Transverse colon (tissue), 4 donors: ENCODE measurements around the gene TRIM37. TPM values are rescaled to one million over a fixed set of nuclear protein-coding genes. Genes with fewer than 3 reads are reported as not detected.

Source experiments
- DNase-seq: peaks from one replicate; pipeline ENCODE4 v3.0.0-alpha.2; 2019
- H3K27ac ChIP-seq, 4 donors: fragments of 200-600 bp; sonication (generic); 2 replicates each; pipeline ENCODE4 v1.5.1; 2016 to 2018; ENCODE audit warnings: inconsistent platforms in 4 of 4
- H3K27me3 ChIP-seq: fragments of 200-600 bp; sonication (generic); 2 replicates; pipeline ENCODE4 v1.5.1; 2017; ENCODE audit warnings: inconsistent platforms
- H3K36me3 ChIP-seq, 4 donors: fragments of 200-600 bp; sonication (generic); 2 replicates each; pipeline ENCODE4 v1.5.1; 2017 to 2019; ENCODE audit warnings: inconsistent platforms in 4 of 4
- H3K4me1 ChIP-seq, 4 donors: fragments of 200-600 bp; sonication (generic); 2 replicates each; pipeline ENCODE4 v1.5.1; 2017 to 2020; ENCODE audit warnings: inconsistent platforms in 4 of 4
- H3K4me3 ChIP-seq, 4 donors: fragments of 200-600 bp; sonication (generic); 1 replicate in 1 of 4; 2 replicates in 3 of 4; pipeline versions ENCODE4 v1.5.1 to v1.6.1; 2017 to 2019; ENCODE audit warnings: inconsistent platforms in 4 of 4
- H3K9me3 ChIP-seq, 2 donors: fragments of 200-600 bp; sonication (generic); 2 replicates each; pipeline ENCODE4 v1.5.1; 2017 to 2019; ENCODE audit warnings: inconsistent platforms in 2 of 2
- CTCF ChIP-seq, 5 experiments: fragments of 200-600 bp in 3 of 5; fragments of 450-650 bp in 2 of 5; sonication (generic) in 3 of 5; IDR thresholded peaks; 1 replicate in 2 of 5; 2 replicates in 3 of 5; pipeline ENCODE4 v1.5.1; 2016 to 2017; ENCODE audit warnings: antibody characterized with exemption in 5 of 5, inconsistent platforms in 3 of 5, mild to moderate bottlenecking in 2 of 5, moderate library complexity in 1 of 5
- EP300 ChIP-seq: sonication (generic); formaldehyde crosslinking; IDR thresholded peaks from one replicate; pipeline ENCODE4 v1.6.1; 2017; ENCODE audit warnings: antibody characterized with exemption, low read depth
- POLR2A ChIP-seq: fragments of 450-650 bp; IDR thresholded peaks from one replicate; pipeline ENCODE4 v1.6.1; 2016; ENCODE audit warnings: antibody characterized with exemption, mild to moderate bottlenecking, moderate library complexity
- POLR2AphosphoS5 ChIP-seq, 3 donors: sonication (generic); formaldehyde crosslinking; IDR thresholded peaks; one replicate each; pipeline ENCODE4 v1.6.1; 2016; ENCODE audit warnings: antibody characterized with exemption in 3 of 3
- WGBS, 2 donors: methylation state at CpG; one replicate each; pipeline ENCODE4 v1.1.5; 2018; ENCODE audit warnings: low coverage in 1 of 2; 5-methylcytosine and 5-hydroxymethylcytosine counted together
- in situ Hi-C, 4 donors: fragments of 200-750 bp; cut with MboI; loops; one replicate each; pipeline versions ENCODE4 v1.15.0 to v1.15.1; 2017; ENCODE audit warnings: low sequenced_read_pairs in 3 of 4, low pct_ligation_motif_present in 1 of 4, low pct_unique_long_range_greater_than_20kb in 1 of 4
- intact Hi-C: fragments of 100-400 bp; cut with DNase I; formaldehyde crosslinking; loops from one replicate; pipeline ENCODE4 v1.15.1; 2023; ENCODE audit warnings: low total_unique reads
- total RNA-seq, 4 donors: library from RNA; depleted of rRNA; stranded (reverse); fragments of >200 nt; gene quantifications; one replicate each; pipeline ENCODE4 v1.1.0, GENCODE V29; 2016

The TRIM37 gene
- total RNA-seq, 4 donors from 2014 or later, result 2.2 to 18.3 (median 14.7) TPM

GRCh38 chr17:59000022-59000421, 106.7 kb downstream of the TRIM37 start:
- in situ Hi-C loops (loop anchor here in 3 of 4 donors (10.0 kb wide), 5 partner anchors 285 to 475 kb away; no protein-coding TSS in a partner anchor), intact Hi-C loops (loop anchor here (5.0 to 10.0 kb wide), 3 partner anchors 288 to 485 kb away; partner anchors contain the start of gene MTMR4)
- no peak for DNase-seq
- Histone ChIP-seq H3K9me3 (no peaks in the 10 kb centered on the region), H3K4me1 (peaks cover 0 to 5% (median 0%) of the 10 kb centered on the region in 4 donors), H3K27ac (no peak overlapping the region), H3K36me3 (peaks cover 0 to 10% (median 2%) of the 10 kb centered on the region in 4 donors), H3K27me3 (no peaks in the 10 kb centered on the region), H3K4me3 (no peak overlapping the region)
- 92% methylated on average over 1 of the region's 1 CpG; no CpG with 5 or more reads in 1 of the 2 donors for WGBS, 2 donors
- TF ChIP-seq POLR2A, result no peak
- no peak for TF ChIP-seq POLR2AphosphoS5 (IDR thresholded peaks at IDR 0.05)
- TF ChIP-seq EP300, result no peak
- no peak for TF ChIP-seq CTCF (IDR thresholded peaks at IDR 0.05)

GRCh38 chr17:58999500-58999899, 107.2 kb downstream of the TRIM37 start:
- DNase-seq, result no peak
- Histone ChIP-seq H3K27ac (no peak overlapping the region), H3K9me3 (no peaks in the 10 kb centered on the region), H3K27me3 (no peaks in the 10 kb centered on the region), H3K36me3 (peaks cover 0 to 10% (median 2%) of the 10 kb centered on the region in 4 donors), H3K4me3 (no peak overlapping the region), H3K4me1 (peaks cover 0 to 2% (median 0%) of the 10 kb centered on the region in 4 donors)
- 96 to 100% methylated on average over 1 of the region's 1 CpG for WGBS, 2 donors
- no peak for TF ChIP-seq POLR2A
- TF ChIP-seq EP300, result no peak
- TF ChIP-seq POLR2AphosphoS5 (IDR thresholded peaks at IDR 0.05), result no peak
- no peak for TF ChIP-seq CTCF (IDR thresholded peaks at IDR 0.05)
- in situ Hi-C loops (loop anchor here in 3 of 4 donors (10.0 to 25.0 kb wide), 2 partner anchors 412 to 475 kb away; no protein-coding TSS in a partner anchor), intact Hi-C loops (no loop called here)

GRCh38 chr17:58998871-58999270, 107.8 kb downstream of the TRIM37 start:
- no peak overlapping the region for H3K4me3 ChIP-seq
- no peak overlapping the region for H3K27ac ChIP-seq
- H3K36me3 ChIP-seq, result peaks cover 0 to 10% (median 2%) of the 10 kb centered on the region in 4 donors
- intact Hi-C loops (no loop called here), in situ Hi-C loops (loop anchor here in 3 of 4 donors (10.0 to 25.0 kb wide), 2 partner anchors 412 to 474 kb away; no protein-coding TSS in a partner anchor)
- WGBS, 2 donors, result 85 to 88% methylated on average over 4 of the region's 4 CpGs
- H3K4me1 ChIP-seq, result no peaks in the 10 kb centered on the region
- H3K27me3 ChIP-seq, result no peaks in the 10 kb centered on the region
- no peaks in the 10 kb centered on the region for H3K9me3 ChIP-seq
- no peak for DNase-seq
- TF ChIP-seq POLR2AphosphoS5 (IDR thresholded peaks at IDR 0.05) (no peak), POLR2A (no peak), EP300 (no peak), CTCF (IDR thresholded peaks at IDR 0.05) (no peak)

GRCh38 chr17:58997756-58998553, 108.7 kb downstream of the TRIM37 start:
- no peak for TF ChIP-seq CTCF (IDR thresholded peaks at IDR 0.05)
- no peak for TF ChIP-seq EP300
- no peak for TF ChIP-seq POLR2A
- TF ChIP-seq POLR2AphosphoS5 (IDR thresholded peaks at IDR 0.05), result no peak

More at GRCh38 chr17:58997756-58998553, 108.7 kb downstream of the TRIM37 start:
- Histone ChIP-seq H3K27me3 (no peaks in the 10 kb centered on the region), H3K36me3 (peaks cover 0 to 10% (median 2%) of the 10 kb centered on the region in 4 donors), H3K9me3 (no peaks in the 10 kb centered on the region), H3K4me3 (no peak overlapping the region), H3K4me1 (no peaks in the 10 kb centered on the region), H3K27ac (no peak overlapping the region)
- 68 to 76% methylated on average over 7 of the region's 7 CpGs for WGBS, 2 donors
- intact Hi-C loops, result no loop called here
- in situ Hi-C loops, result loop anchor here in 3 of 4 donors (10.0 to 25.0 kb wide), 2 partner anchors 411 to 473 kb away; no protein-coding TSS in a partner anchor
- no peak for DNase-seq
